Tibial nerve (tissue), 3 donors: Measurements from ENCODE around the gene UBE2Q1.

Source experiments
- CTCF ChIP-seq, 5 experiments: fragments of 200-600 bp in 3 of 5; fragments of 450-650 bp in 2 of 5; sonication (generic) in 3 of 5; IDR thresholded peaks; one replicate each; pipeline ENCODE4 v1.5.1; 2016 to 2019; ENCODE audit warnings: antibody characterized with exemption in 5 of 5, mild to moderate bottlenecking in 3 of 5, moderate library complexity in 2 of 5
- POLR2A ChIP-seq, 2 donors: fragments of 450-650 bp; IDR thresholded peaks; one replicate each; pipeline ENCODE4 v1.6.1; 2017; ENCODE audit warnings: antibody characterized with exemption in 2 of 2, mild to moderate bottlenecking in 2 of 2, moderate library complexity in 2 of 2

GRCh38 chr1:154589780-154590179, 31.3 kb upstream of the UBE2Q1 start:
- no peak for TF ChIP-seq CTCF (IDR thresholded peaks at IDR 0.05)
- TF ChIP-seq POLR2A (IDR thresholded peaks at IDR 0.05), result no peak
